Measurements from ENCODE around the gene TEAD1. TPM values are rescaled to one million over a fixed set of nuclear protein-coding genes. Genes with fewer than 3 reads are reported as not detected.

Gene TEAD1
- polyA plus RNA-seq, 1 donor (not counting 4 experiments of a cell fraction or from before 2014, with no cell fraction given) = 32.7 TPM

DNA sequence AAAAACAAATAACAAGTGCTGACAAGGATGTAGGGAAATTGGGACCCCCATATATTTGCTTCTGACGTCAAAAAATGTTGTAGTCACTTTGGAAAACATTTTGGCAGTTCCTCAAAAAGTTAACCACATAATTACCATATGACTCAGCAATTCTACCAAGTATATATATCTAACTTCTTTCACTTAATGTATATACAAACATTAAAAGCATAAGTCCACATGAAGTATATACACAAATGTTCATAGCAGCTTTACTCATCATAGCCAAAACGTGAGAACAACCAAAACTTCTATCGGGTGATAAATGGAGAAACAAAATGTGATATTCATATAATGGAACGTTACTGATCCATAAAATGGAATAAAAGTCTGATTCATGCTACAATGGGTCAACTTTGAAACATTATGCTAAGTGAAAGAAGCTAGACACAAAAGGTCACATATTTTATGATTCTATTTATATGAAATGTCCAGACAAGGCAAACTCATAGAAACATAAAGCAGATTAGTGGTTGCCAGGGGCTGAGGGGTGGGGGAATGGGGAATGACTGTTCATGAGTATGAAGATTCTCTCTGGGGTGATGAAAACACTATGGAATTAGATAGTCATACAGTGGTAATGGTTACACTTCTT, 48.7 kb upstream of the TEAD1 start:
- no peak overlapping the region for H3K27ac ChIP-seq (ENCODE audit: control insufficient read depth, insufficient read depth, low read length)
- H3K27me3 ChIP-seq (ENCODE audit: control insufficient read depth, extremely low read depth, insufficient read depth, low read length) = peaks cover 3% of the 10 kb centered on the region
- TF ChIP-seq EZH2 (IDR thresholded peaks at IDR 0.05; ENCODE audit: low read length) = no peak
- TF ChIP-seq, protein P1, sequence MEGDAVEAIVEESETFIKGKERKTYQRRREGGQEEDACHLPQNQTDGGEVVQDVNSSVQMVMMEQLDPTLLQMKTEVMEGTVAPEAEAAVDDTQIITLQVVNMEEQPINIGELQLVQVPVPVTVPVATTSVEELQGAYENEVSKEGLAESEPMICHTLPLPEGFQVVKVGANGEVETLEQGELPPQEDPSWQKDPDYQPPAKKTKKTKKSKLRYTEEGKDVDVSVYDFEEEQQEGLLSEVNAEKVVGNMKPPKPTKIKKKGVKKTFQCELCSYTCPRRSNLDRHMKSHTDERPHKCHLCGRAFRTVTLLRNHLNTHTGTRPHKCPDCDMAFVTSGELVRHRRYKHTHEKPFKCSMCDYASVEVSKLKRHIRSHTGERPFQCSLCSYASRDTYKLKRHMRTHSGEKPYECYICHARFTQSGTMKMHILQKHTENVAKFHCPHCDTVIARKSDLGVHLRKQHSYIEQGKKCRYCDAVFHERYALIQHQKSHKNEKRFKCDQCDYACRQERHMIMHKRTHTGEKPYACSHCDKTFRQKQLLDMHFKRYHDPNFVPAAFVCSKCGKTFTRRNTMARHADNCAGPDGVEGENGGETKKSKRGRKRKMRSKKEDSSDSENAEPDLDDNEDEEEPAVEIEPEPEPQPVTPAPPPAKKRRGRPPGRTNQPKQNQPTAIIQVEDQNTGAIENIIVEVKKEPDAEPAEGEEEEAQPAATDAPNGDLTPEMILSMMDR (optimal IDR thresholded peaks at IDR 0.05 in 1 of 3, IDR thresholded peaks at IDR 0.05 in 1 of 3, conservative IDR thresholded peaks at IDR 0.05 in 1 of 3; ENCODE audit: extremely low read depth in 1 of 3, insufficient read depth in 2 of 3, low read length in 3 of 3) = no peak
- no peak overlapping the region for H2AFZ ChIP-seq (ENCODE audit: control insufficient read depth, low read length)
- no peaks in the 10 kb centered on the region for H3K4me1 ChIP-seq (ENCODE audit: control insufficient read depth, extremely low read depth, insufficient read depth, low read length)
- no peak for DNase-seq (ENCODE audit: low read depth, low spot score)
- dilution Hi-C loops (cut with MboI; ENCODE audit: extremely low pct_ligation_motif_present, low sequenced_read_pairs) = no loop called here
- H3K79me2 ChIP-seq (ENCODE audit: control insufficient read depth, insufficient read depth, low read length) = no peaks in the 10 kb centered on the region
- H3K9me3 ChIP-seq (ENCODE audit: control insufficient read depth, low read depth, low read length) = no peaks in the 10 kb centered on the region
- no peaks in the 10 kb centered on the region for H4K20me1 ChIP-seq (ENCODE audit: control insufficient read depth, extremely low read depth, insufficient read depth, low read length)
- H3K9ac ChIP-seq (ENCODE audit: control insufficient read depth, extremely low read depth, insufficient read depth, low read length) = no peak overlapping the region
- no peak for FAIRE-seq
- H3K36me3 ChIP-seq (ENCODE audit: control insufficient read depth in 2 of 2, extremely low read depth in 1 of 2, insufficient read depth in 2 of 2, low read length in 2 of 2) = no peaks in the 10 kb centered on the region
- no peaks in the 10 kb centered on the region for H3K9me1 ChIP-seq (ENCODE audit: control insufficient read depth, extremely low read depth, insufficient read depth, low read length)
- H3K4me2 ChIP-seq (ENCODE audit: control insufficient read depth, extremely low read depth, insufficient read depth, low read depth, low read length) = no peak overlapping the region
- no peak overlapping the region for H3K4me3 ChIP-seq (ENCODE audit: control insufficient read depth in 2 of 3, extremely low read depth in 1 of 3, insufficient read depth in 2 of 3, low read depth in 1 of 3, low read length in 3 of 3)

DNA sequence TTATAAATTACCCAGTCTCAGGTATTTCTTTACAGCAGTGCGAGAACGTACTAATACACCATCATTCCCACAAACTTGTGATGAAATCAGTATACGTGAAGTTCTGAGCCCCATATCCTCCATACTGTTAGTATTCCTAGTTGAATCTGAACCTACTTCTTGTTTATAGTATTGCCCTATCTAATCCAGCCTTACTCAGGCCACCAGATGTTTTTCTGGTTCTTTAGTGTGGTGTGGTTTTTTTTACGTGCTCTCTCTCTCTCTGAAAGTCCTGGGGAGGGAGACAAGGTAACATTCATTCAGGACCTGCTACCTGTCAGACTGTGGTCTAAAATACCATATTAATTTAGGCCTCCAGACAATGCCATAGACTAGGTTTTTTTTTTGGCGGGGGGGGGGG, 47.6 kb upstream of the TEAD1 start:
- Histone ChIP-seq H3K4me3 (ENCODE audit: control insufficient read depth in 2 of 3, extremely low read depth in 1 of 3, insufficient read depth in 2 of 3, low read depth in 1 of 3, low read length in 3 of 3) (no peak overlapping the region), H3K27ac (ENCODE audit: control insufficient read depth, insufficient read depth, low read length) (no peak overlapping the region), H3K4me2 (ENCODE audit: control insufficient read depth, extremely low read depth, insufficient read depth, low read depth, low read length) (no peak overlapping the region), H3K27me3 (ENCODE audit: control insufficient read depth, extremely low read depth, insufficient read depth, low read length) (peaks cover 1% of the 10 kb centered on the region), H2AFZ (ENCODE audit: control insufficient read depth, low read length) (no peak overlapping the region), H3K9me1 (ENCODE audit: control insufficient read depth, extremely low read depth, insufficient read depth, low read length) (no peaks in the 10 kb centered on the region), H3K9ac (ENCODE audit: control insufficient read depth, extremely low read depth, insufficient read depth, low read length) (no peak overlapping the region), H4K20me1 (ENCODE audit: control insufficient read depth, extremely low read depth, insufficient read depth, low read length) (no peaks in the 10 kb centered on the region), H3K4me1 (ENCODE audit: control insufficient read depth, extremely low read depth, insufficient read depth, low read length) (no peaks in the 10 kb centered on the region), H3K36me3 (ENCODE audit: control insufficient read depth in 2 of 2, extremely low read depth in 1 of 2, insufficient read depth in 2 of 2, low read length in 2 of 2) (no peaks in the 10 kb centered on the region), H3K9me3 (ENCODE audit: control insufficient read depth, low read depth, low read length) (no peaks in the 10 kb centered on the region), H3K79me2 (ENCODE audit: control insufficient read depth, insufficient read depth, low read length) (no peaks in the 10 kb centered on the region)
- FAIRE-seq (no peak), DNase-seq (ENCODE audit: low read depth, low spot score) (no peak)
- no peak for TF ChIP-seq EZH2 (IDR thresholded peaks at IDR 0.05; ENCODE audit: low read length)
- dilution Hi-C loops (cut with MboI; ENCODE audit: extremely low pct_ligation_motif_present, low sequenced_read_pairs) = no loop called here

DNA sequence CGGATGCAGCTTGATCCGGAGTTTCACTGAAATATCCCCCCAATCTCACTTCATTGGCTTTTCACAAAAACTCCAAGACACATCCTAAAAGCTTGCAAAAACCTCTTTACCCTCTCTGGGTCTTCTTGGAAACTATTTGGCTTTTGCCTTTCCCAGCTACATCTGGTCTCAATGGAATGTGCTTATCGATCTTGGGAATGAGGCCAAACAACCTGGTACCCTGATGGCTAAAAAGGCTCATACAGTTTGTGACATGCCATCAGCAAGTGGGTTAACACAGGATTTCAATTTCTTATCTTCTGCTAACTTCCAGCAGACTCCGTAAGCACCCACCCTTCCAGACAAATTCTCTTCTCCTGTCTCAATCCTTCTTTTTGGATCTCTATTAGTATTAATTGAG, 45.9 kb upstream of the TEAD1 start:
- H2AFZ ChIP-seq (ENCODE audit: control insufficient read depth, low read length) = no peak overlapping the region
- H3K9ac ChIP-seq (ENCODE audit: control insufficient read depth, extremely low read depth, insufficient read depth, low read length) = no peak overlapping the region
- no peaks in the 10 kb centered on the region for H3K36me3 ChIP-seq (ENCODE audit: control insufficient read depth in 2 of 2, extremely low read depth in 1 of 2, insufficient read depth in 2 of 2, low read length in 2 of 2)
- H3K4me3 ChIP-seq (ENCODE audit: control insufficient read depth in 2 of 3, extremely low read depth in 1 of 3, insufficient read depth in 2 of 3, low read depth in 1 of 3, low read length in 3 of 3) = no peak overlapping the region
- no peaks in the 10 kb centered on the region for H3K9me3 ChIP-seq (ENCODE audit: control insufficient read depth, low read depth, low read length)
- no peaks in the 10 kb centered on the region for H4K20me1 ChIP-seq (ENCODE audit: control insufficient read depth, extremely low read depth, insufficient read depth, low read length)
- dilution Hi-C loops (cut with MboI; ENCODE audit: extremely low pct_ligation_motif_present, low sequenced_read_pairs) = no loop called here
- no peak overlapping the region for H3K4me2 ChIP-seq (ENCODE audit: control insufficient read depth, extremely low read depth, insufficient read depth, low read depth, low read length)
- TF ChIP-seq, protein P1 (optimal IDR thresholded peaks at IDR 0.05 in 1 of 3, IDR thresholded peaks at IDR 0.05 in 1 of 3, conservative IDR thresholded peaks at IDR 0.05 in 1 of 3; ENCODE audit: extremely low read depth in 1 of 3, insufficient read depth in 2 of 3, low read length in 3 of 3) = no peak
- TF ChIP-seq EZH2 (IDR thresholded peaks at IDR 0.05; ENCODE audit: low read length) = no peak
- FAIRE-seq (no peak), DNase-seq (ENCODE audit: low read depth, low spot score) (no peak)
- no peaks in the 10 kb centered on the region for H3K27me3 ChIP-seq (ENCODE audit: control insufficient read depth, extremely low read depth, insufficient read depth, low read length)
- H3K4me1 ChIP-seq (ENCODE audit: control insufficient read depth, extremely low read depth, insufficient read depth, low read length) = no peaks in the 10 kb centered on the region
- H3K27ac ChIP-seq (ENCODE audit: control insufficient read depth, insufficient read depth, low read length) = no peak overlapping the region
- H3K79me2 ChIP-seq (ENCODE audit: control insufficient read depth, insufficient read depth, low read length) = no peaks in the 10 kb centered on the region
- no peaks in the 10 kb centered on the region for H3K9me1 ChIP-seq (ENCODE audit: control insufficient read depth, extremely low read depth, insufficient read depth, low read length)
